HS-5 (cell line): Measurements from ENCODE around the gene FXYD7.
"Not testable (repeated sequence)": the region's sequence is repeated elsewhere in the genome, so short reads cannot be mapped to it uniquely, and the experiment has no call there.

Experiments
- DNase-seq: peaks from one replicate; pipeline ENCODE4 v3.0.0-alpha.2; 2012; ENCODE audit warnings: low read depth

The FXYD7 gene

GRCh38 chr19:35143231-35143715 lies at the start of gene FXYD7:
Gene FXYD7, plus strand, starts transcription at chr19:35143255. Its CDS starts 79 bp downstream, at chr19:35143334.
- DNase-seq: no peak

- no peak for DNase-seq
Observed at GRCh38 chr19:35093430-35093829, 49.6 kb upstream of the FXYD7 start.

DNA sequence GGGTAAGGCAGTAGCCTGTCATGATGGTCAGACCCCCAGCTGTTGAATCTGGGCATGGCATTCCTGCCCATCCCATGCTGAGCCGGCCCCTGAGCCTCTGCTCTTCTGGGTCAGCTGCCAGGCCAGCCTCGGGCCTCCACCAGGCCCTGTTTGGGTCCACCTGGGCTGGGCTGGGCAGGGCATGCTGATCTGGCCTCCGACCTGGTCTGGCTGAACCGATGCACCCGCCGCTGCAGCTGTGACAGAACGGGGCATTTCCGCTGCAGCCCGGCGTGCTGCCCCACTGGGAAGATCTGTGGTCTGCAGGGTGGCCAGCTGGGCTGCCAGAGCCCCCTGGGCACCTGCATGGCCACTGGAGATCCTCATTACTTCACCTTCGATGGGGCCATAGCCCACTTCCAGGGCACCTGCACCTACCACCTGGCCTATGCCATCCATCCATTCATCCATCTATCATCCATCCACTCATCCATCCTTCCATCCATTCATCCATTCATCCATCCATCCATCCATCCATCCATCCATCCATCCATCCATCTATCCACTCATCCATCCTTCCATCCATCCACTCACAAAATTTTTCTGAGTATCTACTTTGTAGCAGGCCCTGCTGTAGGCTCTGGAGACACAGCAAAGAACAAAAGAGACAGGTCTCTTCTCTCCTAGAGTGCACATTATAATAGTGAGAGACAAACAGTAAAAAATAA lies 49.0 kb upstream of the FXYD7 start:
- no peak for DNase-seq

DNA sequence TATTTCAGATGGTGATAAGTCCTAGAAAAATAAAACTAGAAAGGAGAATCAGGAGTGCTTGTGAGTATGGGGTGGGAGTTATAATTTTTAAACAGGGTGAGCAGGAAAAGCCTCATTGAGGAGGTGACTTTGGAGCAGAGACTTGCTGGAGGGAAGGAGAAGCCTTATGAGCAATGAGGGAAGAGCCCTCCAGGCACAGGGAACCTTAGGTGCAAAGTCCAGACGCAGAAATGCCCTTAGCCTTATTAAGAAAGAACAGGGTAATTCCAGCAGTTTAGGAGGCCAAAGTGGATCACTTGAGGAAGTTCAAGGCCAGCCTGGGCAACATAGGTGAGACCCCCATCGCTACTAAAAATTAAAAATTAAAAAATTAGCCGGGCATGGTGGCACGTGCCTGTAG lies 48.4 kb upstream of the FXYD7 start:
- DNase-seq: no peak

- DNase-seq: no peak
Observed at GRCh38 chr19:35095667-35096368, 47.2 kb upstream of the FXYD7 start.

DNA sequence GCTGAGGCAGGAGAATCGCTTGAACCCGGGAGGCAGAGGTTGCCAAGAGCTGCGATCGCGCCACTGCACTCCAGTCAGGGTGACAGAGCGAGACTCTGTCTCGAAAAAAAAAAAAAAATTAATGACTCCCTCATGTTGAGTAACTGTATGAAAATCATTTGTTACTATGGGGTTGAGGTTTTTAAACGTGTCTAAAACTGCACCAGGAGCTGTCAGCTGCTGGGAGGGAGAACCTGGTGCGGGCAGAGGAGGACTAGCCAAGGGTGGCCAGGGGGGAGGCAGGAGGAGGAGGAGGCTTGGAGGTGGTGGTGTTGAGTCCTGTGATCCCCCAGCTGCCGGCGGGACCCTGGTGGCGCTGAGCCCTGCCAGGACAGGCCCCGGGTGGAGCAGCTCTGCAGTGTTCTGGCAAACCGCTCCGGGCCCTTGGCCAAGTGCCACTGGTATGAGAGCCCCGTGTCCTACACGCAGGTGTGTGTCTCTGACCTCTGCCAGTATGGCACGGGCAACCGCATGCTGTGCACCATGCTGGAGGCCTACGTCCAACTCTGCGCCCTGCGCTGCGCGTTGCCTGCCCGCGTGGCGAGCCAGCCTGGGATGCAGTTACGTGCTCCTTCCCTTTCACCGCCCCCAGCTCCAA lies 44.5 kb upstream of the FXYD7 start:
- no peak for DNase-seq

- no peak for DNase-seq
Observed at GRCh38 chr19:35099155-35099896, 43.7 kb upstream of the FXYD7 start.

- DNase-seq: no peak
Observed at GRCh38 chr19:35099897-35100275, 43.2 kb upstream of the FXYD7 start.

GRCh38 chr19:35100588-35101533 lies 42.2 kb upstream of the FXYD7 start:
- no peak for DNase-seq

GRCh38 chr19:35101949-35102348 lies 41.1 kb upstream of the FXYD7 start:
- DNase-seq: not testable (repeated sequence)

DNA sequence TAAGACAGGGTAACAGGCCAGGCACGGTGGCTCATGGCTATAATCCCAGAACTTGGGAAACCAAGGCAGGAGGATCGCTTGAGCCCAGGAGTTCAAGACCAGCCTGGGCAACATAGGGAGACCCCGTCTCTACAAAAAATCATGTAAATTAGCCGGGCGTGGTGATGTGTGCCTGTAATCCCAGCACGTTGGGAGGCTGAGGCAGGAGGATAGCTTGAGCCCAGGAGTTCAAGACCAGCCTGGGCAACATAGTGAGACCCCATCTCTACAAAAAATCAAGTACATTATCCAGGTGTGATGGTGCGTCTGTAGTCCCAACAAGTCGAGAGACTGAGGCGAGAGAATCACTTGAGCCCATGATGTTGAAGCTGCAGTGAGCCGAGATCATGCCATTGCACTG lies 39.4 kb upstream of the FXYD7 start:
- not testable (repeated sequence) for DNase-seq

DNA sequence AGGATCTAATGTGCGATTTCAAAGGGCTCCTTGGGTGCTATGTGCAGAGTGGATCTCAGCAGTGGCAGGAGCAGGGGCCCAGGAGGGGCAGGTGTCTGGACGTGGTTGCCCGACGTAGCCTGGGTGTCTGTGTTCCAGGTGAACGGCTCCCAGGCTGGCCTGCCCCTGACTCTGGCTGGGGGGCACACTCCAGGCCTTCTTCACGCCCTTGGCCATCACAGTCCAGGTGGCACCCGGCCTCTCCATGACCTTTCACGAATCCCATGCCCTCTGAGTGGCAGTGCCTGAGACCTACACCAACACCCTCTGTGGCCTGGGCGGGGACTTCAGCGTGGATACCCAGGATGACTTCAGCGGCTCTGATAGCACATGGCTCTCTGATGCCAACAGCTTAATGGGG lies 38.7 kb upstream of the FXYD7 start:
- DNase-seq: no peak

DNA sequence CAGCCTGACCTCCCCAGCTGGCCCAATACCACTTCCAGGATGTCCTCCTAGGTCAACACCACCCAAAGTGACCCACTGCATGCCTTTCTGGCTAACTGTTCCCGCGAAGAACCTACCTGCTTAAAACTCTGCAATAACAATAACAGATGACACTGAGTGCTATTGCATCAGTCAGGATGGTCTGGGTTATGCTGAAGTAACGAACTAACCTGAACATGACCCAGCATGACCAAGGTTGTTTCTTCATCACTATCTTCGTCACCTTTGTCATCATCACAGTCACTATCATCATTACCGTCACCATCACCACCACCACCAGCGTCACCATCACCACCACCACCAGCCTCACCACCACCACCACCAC lies 38.0 kb upstream of the FXYD7 start:
- DNase-seq: no peak

DNA sequence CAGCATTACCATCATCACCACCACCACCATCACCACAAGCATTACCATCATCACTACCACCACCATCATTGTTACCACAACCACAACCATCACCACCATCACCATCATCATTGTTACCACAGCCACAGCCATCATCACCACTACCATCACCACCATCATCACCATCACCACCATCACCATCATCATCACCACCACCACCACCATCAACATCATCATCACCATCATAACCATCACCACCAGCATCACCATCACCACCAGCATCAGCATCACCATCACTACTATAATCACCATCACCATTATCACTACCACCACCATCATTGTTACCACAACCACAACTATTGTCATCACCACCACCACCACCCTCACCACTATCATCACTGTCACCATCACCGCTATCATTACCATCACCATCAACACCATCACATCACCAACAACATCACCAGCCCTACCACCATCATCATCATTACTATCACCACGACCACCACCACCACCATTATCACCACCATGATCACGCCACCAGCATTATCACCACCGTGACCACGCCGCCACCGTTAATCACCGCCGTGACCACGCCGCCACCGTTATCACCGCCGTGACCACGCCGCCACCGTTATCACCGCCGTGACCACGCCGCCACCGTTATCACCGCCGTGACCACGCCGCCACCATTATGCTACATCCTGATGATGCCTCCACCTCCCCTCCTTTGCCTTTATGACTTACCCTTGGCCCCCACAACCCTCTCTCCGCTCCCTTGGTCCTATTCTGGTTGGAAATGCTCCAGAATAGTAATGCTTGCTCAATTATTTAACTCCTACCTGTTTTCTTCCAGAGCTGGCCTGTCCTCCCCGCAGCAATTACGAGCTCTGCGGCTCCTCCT lies 37.4 kb upstream of the FXYD7 start:
- DNase-seq: no peak

DNA sequence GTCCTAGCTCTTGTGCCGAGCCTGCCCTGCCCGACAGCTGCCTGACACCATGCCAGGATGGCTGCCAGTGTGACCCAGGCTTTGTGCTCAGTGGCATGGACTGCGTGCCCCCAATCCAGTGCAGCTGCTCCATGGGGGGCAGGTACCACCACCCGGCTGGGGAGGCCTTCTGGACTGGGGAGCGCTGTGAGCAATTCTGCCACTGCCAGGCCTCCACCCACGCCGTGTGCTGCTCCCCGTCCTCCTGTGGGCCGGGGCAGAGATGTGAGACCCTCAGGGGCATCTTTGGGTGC lies 36.8 kb upstream of the FXYD7 start:
- no peak for DNase-seq

GRCh38 chr19:35106898-35107541 lies 36.0 kb upstream of the FXYD7 start:
- DNase-seq: no peak

DNA sequence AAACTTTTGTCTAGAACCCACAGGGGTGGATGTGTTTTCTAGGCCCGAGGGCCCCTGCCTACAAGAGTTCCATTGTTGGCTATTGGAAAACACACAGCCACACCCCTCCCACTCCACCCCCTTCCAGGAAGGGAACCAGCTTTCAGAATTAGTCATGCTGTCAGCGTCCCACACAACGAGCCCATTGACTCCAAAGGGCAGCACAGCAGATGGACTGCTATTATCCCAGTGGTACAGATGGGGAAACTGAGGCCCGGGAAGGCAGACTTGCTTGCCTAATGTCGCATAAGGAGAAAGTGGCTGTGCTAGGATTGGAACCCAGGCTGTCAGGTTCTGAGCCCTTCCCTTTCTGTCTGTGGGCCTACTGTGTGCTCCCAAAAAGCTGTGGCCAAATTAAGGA lies 35.5 kb upstream of the FXYD7 start:
- DNase-seq: no peak

DNA sequence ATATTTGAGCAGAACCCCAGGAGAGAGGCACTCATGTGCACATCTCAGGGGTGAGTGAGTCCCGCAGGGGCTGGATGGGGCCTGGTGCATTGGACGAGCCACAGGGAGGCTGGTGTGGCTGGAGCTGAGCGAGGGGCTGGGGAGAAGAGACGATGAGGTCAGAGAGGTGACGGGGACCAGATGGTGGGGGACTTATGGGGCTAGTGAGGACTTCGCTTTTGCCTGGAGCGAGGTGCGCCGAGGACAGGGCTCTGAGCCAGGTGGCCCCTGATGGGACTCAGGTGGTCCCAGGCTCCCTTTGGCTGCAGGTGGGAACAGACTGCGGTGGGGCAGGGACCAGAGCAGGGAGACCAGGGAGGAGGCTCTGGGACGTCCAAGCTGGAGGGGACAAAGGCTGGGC lies 34.3 kb upstream of the FXYD7 start:
- no peak for DNase-seq

- no peak for DNase-seq
Observed at GRCh38 chr19:35109395-35110112, 33.5 kb upstream of the FXYD7 start.
